K562 (cell line): ENCODE measurements around the gene FHL1. TPM values are rescaled to one million over a fixed set of nuclear protein-coding genes. Genes with fewer than 3 reads are reported as not detected.

Source experiments
- ATAC-seq: fragments of 200-7000 bp; cut with Tn5 transposase; 3 replicates; pipeline ENCODE4 v1.9.1; 2020; ENCODE audit warnings: moderate library complexity
- BruUV-seq: library from RNA; stranded (reverse); fragments of 400-500 nt; replicated peaks from 2 replicates; lab custom pipeline; 2021; lab: Mats Ljungman, UMichigan
- CTCF ChIA-PET: fragments of 300-600 bp; formaldehyde crosslinking; extraction: SDS; loops from one replicate; lab custom pipeline; 2021; ENCODE audit warnings: low intra/inter-chr PET ratio; lab: Yijun Ruan, JAX
- POLR2A ChIA-PET: fragments of 300-600, 350-650 bp; sonication (Branson Sonifier 250); formaldehyde crosslinking; extraction: SDS; loops from one replicate; lab custom pipeline; 2021; ENCODE audit warnings: antibody characterized with exemption, inconsistent platforms; lab: Yijun Ruan, JAX
- DNase-seq, 4 experiments: peaks; one replicate each; pipeline versions ENCODE4 v3.0.0 to v3.0.0-alpha.2; 2011 to 2018; ENCODE audit warnings: low spot score in 3 of 4, mixed read lengths in 3 of 4; ENCODE audit errors: extremely low read depth in 1 of 4
- FAIRE-seq: peaks from 2 replicates; lab custom pipeline; 2011; peaks lifted over from hg19 to GRCh38; lab: Jason Lieb, UNC
- H2AFZ ChIP-seq: 2 replicates; pipeline ENCODE4 v1.6.0; 2011; ENCODE audit warnings: low read depth, low read length, control low read depth, inconsistent platforms
- H3K27ac ChIP-seq: fragments of 200-600 bp; 3 replicates; pipeline ENCODE4 v1.8.0; 2011; ENCODE audit warnings: low read depth, mild to moderate bottlenecking, control low read depth, inconsistent platforms, low read length, moderate library complexity, mixed read lengths; ENCODE audit errors: extremely low read depth
- H3K27me3 ChIP-seq, 2 experiments: fragments of 300-600 bp in 1 of 2; 2 replicates in 1 of 2; 3 replicates in 1 of 2; pipeline versions ENCODE4 v1.6.0 to v1.8.0; 2011; ENCODE audit warnings: inconsistent platforms in 2 of 2, low read length in 2 of 2, mild to moderate bottlenecking in 1 of 2, mixed read lengths in 1 of 2, moderate library complexity in 1 of 2; ENCODE audit not compliant: control insufficient read depth in 2 of 2, insufficient read depth in 2 of 2
- H3K36me3 ChIP-seq: fragments of 300-600 bp; 3 replicates; pipeline ENCODE4 v1.8.0; 2011; ENCODE audit warnings: mild to moderate bottlenecking, low read length, inconsistent platforms; ENCODE audit not compliant: control insufficient read depth, insufficient read depth
- H3K4me1 ChIP-seq, 2 experiments: fragments of 200-600 bp in 1 of 2; replicated peaks in 1 of 2; 2 replicates in 1 of 2; 3 replicates in 1 of 2; pipeline versions ENCODE4 v1.5.1 to v1.8.0; 2011; ENCODE audit warnings: inconsistent platforms in 2 of 2, low read length in 2 of 2, mild to moderate bottlenecking in 1 of 2, mixed read lengths in 1 of 2, moderate library complexity in 1 of 2; ENCODE audit not compliant: control insufficient read depth in 2 of 2, insufficient read depth in 2 of 2
- H3K4me2 ChIP-seq: 2 replicates; pipeline ENCODE4 v1.6.1; 2011; ENCODE audit warnings: low read length, control low read depth, inconsistent platforms, mixed read lengths; ENCODE audit not compliant: insufficient read depth
- H3K4me3 ChIP-seq: fragments of 200-600 bp; sonication (generic), shearing (Covaris generic); 2 replicates; pipeline ENCODE4 v1.5.1; 2016; ENCODE audit warnings: control low read depth, inconsistent platforms
- H3K79me2 ChIP-seq: fragments of 200-600 bp; 3 replicates; pipeline ENCODE4 v1.8.0; 2011; ENCODE audit warnings: low read length, inconsistent platforms; ENCODE audit not compliant: control insufficient read depth, insufficient read depth
- H3K9ac ChIP-seq, 2 experiments: 2 replicates each; pipeline versions ENCODE4 v1.6.0 to v1.6.1; 2011; ENCODE audit warnings: low read depth in 2 of 2, low read length in 2 of 2, control low read depth in 1 of 2, inconsistent platforms in 1 of 2, mild to moderate bottlenecking in 1 of 2, mixed read lengths in 1 of 2; ENCODE audit not compliant: insufficient read depth in 1 of 2
- H3K9me1 ChIP-seq: one replicate; pipeline ENCODE4 v1.6.0; 2011; ENCODE audit warnings: inconsistent platforms, mild to moderate bottlenecking, low read length, moderate library complexity; ENCODE audit not compliant: control insufficient read depth, insufficient read depth
- H3K9me3 ChIP-seq: replicated peaks from 2 replicates; pipeline ENCODE4 v1.5.1; 2011; ENCODE audit warnings: low read depth, low read length, inconsistent platforms; ENCODE audit not compliant: control insufficient read depth, insufficient read depth
- H4K20me1 ChIP-seq: replicated peaks from 2 replicates; pipeline ENCODE4 v1.6.1; 2011; ENCODE audit warnings: low read length, inconsistent platforms, mixed read lengths; ENCODE audit not compliant: control insufficient read depth, insufficient read depth
- CBX5 ChIP-seq: IDR thresholded peaks from 2 replicates; pipeline ENCODE4 v1.6.1; 2014; ENCODE audit warnings: low read depth, borderline replicate concordance
- CHD2 ChIP-seq: IDR thresholded peaks from 2 replicates; pipeline ENCODE4 v1.6.1; 2011; ENCODE audit warnings: low read depth, low read length
- COPS2 ChIP-seq: fragments of 450-650 bp; conservative IDR thresholded peaks from 2 replicates; pipeline ENCODE4 v1.6.1; 2016; ENCODE audit warnings: mild to moderate bottlenecking, moderate library complexity
- ERF ChIP-seq: fragments of 450-650 bp; formaldehyde crosslinking; IDR thresholded peaks from 2 replicates; pipeline ENCODE4 v1.4.0; 2020; ENCODE audit warnings: mild to moderate bottlenecking, mixed read lengths
- FOS ChIP-seq: IDR thresholded peaks from 3 replicates; pipeline ENCODE4 v1.6.1; 2011; ENCODE audit not compliant: insufficient read length; ENCODE audit errors: extremely low read depth
- GABPB1 ChIP-seq: sonication (generic); formaldehyde crosslinking; IDR thresholded peaks from 2 replicates; pipeline ENCODE4 v1.8.0; 2022; ENCODE audit warnings: mild to moderate bottlenecking, missing genetic modification reagents
- MCM7 ChIP-seq, 2 experiments: fragments of 450-650 bp; IDR thresholded peaks; 2 replicates each; pipeline ENCODE4 v1.6.1; 2016 to 2018
- MEF2D ChIP-seq: conservative IDR thresholded peaks from 2 replicates; pipeline ENCODE4 v1.6.1; 2016; ENCODE audit warnings: low read depth, missing genetic modification characterization, missing compliant biosample characterization
- NFATC3 ChIP-seq: fragments of 450-650 bp; IDR thresholded peaks from 2 replicates; pipeline ENCODE4 v1.6.1; 2017; ENCODE audit warnings: mild to moderate bottlenecking
- NFE2 ChIP-seq: IDR thresholded peaks from 2 replicates; pipeline ENCODE4 v1.6.1; 2014; ENCODE audit warnings: antibody characterized with exemption, low read depth
- NR1H2 ChIP-seq: sonication (generic); formaldehyde crosslinking; IDR thresholded peaks from 2 replicates; pipeline ENCODE4 v1.4.0; 2020; ENCODE audit warnings: mild to moderate bottlenecking, missing genetic modification reagents
- POLR2A ChIP-seq: fragments of 450-650 bp; conservative IDR thresholded peaks from 2 replicates; pipeline ENCODE4 v1.6.1; 2016
- RERE ChIP-seq: sonication (generic); formaldehyde crosslinking; IDR thresholded peaks from 2 replicates; pipeline ENCODE4 v1.8.0; 2023; ENCODE audit warnings: missing genetic modification reagents, mild to moderate bottlenecking, borderline replicate concordance
- RFX5 ChIP-seq: IDR thresholded peaks from 2 replicates; pipeline ENCODE4 v1.6.1; 2011; ENCODE audit warnings: low read depth, mild to moderate bottlenecking, improper control_type of control experiment, low read length
- RHOXF2B ChIP-seq: fragments of 250-450 bp; sonication (Bioruptor Pico); conservative IDR thresholded peaks from 2 replicates; pipeline ENCODE4 v1.5.1; 2021
- SMAD1 ChIP-seq: fragments of 150-350 bp; IDR thresholded peaks from 2 replicates; pipeline ENCODE4 v1.6.1; 2014; ENCODE audit warnings: low read length, low read depth; ENCODE audit not compliant: partially characterized antibody
- TBL1XR1 ChIP-seq, 2 experiments: IDR thresholded peaks; 2 replicates each; pipeline ENCODE4 v1.6.1; 2012; ENCODE audit warnings: improper control_type of control experiment in 2 of 2, low read length in 2 of 2, mild to moderate bottlenecking in 1 of 2
- UBTF ChIP-seq, 2 experiments: IDR thresholded peaks; 2 replicates each; pipeline ENCODE4 v1.6.1; 2012; ENCODE audit warnings: improper control_type of control experiment in 2 of 2, low read depth in 2 of 2, low read length in 2 of 2, borderline replicate concordance in 1 of 2
- ZNF696 ChIP-seq: fragments of 250-450 bp; sonication (Bioruptor Pico); conservative IDR thresholded peaks from 2 replicates; pipeline ENCODE4 v1.4.0; 2020; ENCODE audit warnings: mild to moderate bottlenecking, moderate library complexity
- WGBS: fragments of 100-300 bp; shearing (Covaris generic); methylation state at CpG from one replicate; pipeline ENCODE4 v1.1.6; 2016; ENCODE audit warnings: low coverage, mixed read lengths; ENCODE audit not compliant: insufficient coverage; ENCODE audit errors: missing lambda C conversion rate; 5-methylcytosine and 5-hydroxymethylcytosine counted together
- in situ Hi-C: fragments of 300-500 bp; cut with MboI; formaldehyde crosslinking; loops from 4 replicates; pipeline ENCODE4 v1.15.0; 2018; ENCODE audit warnings: inconsistent platforms, mixed read lengths
- intact Hi-C: fragments of 100-400 bp; cut with micrococcal nuclease; formaldehyde crosslinking; loops from 2 replicates; pipeline ENCODE4 v1.14.2; 2022
- polyA plus RNA-seq, 8 experiments: library from polyadenylated mRNA; depleted of rRNA in 4 of 8; stranded (reverse) in 5 of 8; unstranded in 3 of 8; fragments of >200 nt; fragmentation: Nextera tagmentation in 2 of 8; fragmentation: Illumina TruSeq in 1 of 8; extraction: Ambion mirVana in 2 of 8; extraction: Trizol in 1 of 8; gene quantifications; 2 replicates each; pipeline versions ENCODE4 v1.2.1 to v1.2.3, GENCODE V29; 2011 to 2014; ENCODE audit warnings: inconsistent platforms in 1 of 8, missing spikeins in 1 of 8
- total RNA-seq, 7 experiments: library from RNA; depleted of rRNA in 6 of 7; stranded (reverse); fragments of >200 nt in 6 of 7; fragmentation: Illumina TruSeq in 2 of 7; extraction: Trizol in 2 of 7; gene quantifications; 2 replicates each; pipeline versions ENCODE4 v1.2.1 to v1.2.3, GENCODE V29; 2011 to 2021; ENCODE audit warnings: low replicate concordance in 1 of 7

Gene FHL1
- total and polyA plus RNA-seq, 9 of the 15 experiments (the other 6 are each of a cell fraction or from before 2014, with no cell fraction given) = 0.03 to 3.0 (median 0.13) TPM; not detected in 1

GRCh38 chrX:136219893-136220292 lies 72.6 kb downstream of the FHL1 start:
- ATAC-seq = no peak
- WGBS = 94% methylated on average over 5 of the region's 5 CpGs
- no peak overlapping the region for H3K27ac ChIP-seq

More at GRCh38 chrX:136219893-136220292, 72.6 kb downstream of the FHL1 start:
- intact Hi-C loops = no loop called here
- no peak overlapping the region for H3K9ac ChIP-seq
- no peaks in the 10 kb centered on the region for H3K27me3 ChIP-seq
- ChIA-PET CTCF (no interaction called here), POLR2A (no interaction called here)
- no peaks in the 10 kb centered on the region; a peak in 1 of 5 replicates for H3K4me1 ChIP-seq
- peaks cover 52% of the 10 kb centered on the region; the same call in 2 of the 3 replicates for H3K36me3 ChIP-seq
- no peaks in the 10 kb centered on the region for H3K9me3 ChIP-seq
- DNase-seq (no peak), FAIRE-seq (no peak)
- no peaks in the 10 kb centered on the region for H4K20me1 ChIP-seq
- H3K4me3 ChIP-seq = no peak overlapping the region
- no peaks in the 10 kb centered on the region for H3K9me1 ChIP-seq
- TF ChIP-seq SMAD1 = no peak
- no peak for TF ChIP-seq NFATC3
- TF ChIP-seq ERF = no peak
- TF ChIP-seq FOS = no peak
- no peak for TF ChIP-seq TBL1XR1 (IDR thresholded peaks at IDR 0.05; ENCODE audit: low read length in 2 of 2)
- no peak for TF ChIP-seq RFX5
- no peak for TF ChIP-seq COPS2
- TF ChIP-seq RERE (CRISPR knock-in tag) = no peak
- no peak for TF ChIP-seq RHOXF2B (CRISPR knock-in tag)
- TF ChIP-seq NR1H2 = no peak
- TF ChIP-seq GABPB1 (CRISPR knock-in tag) = no peak
- TF ChIP-seq CHD2 = no peak
- TF ChIP-seq UBTF (IDR thresholded peaks at IDR 0.05; ENCODE audit: borderline replicate concordance in 1 of 2, low read depth in 2 of 2, low read length in 2 of 2) = no peak
- TF ChIP-seq CBX5 = no peak
- TF ChIP-seq MCM7 (IDR thresholded peaks at IDR 0.05) = no peak
- TF ChIP-seq NFE2 = no peak
- no peak for TF ChIP-seq MEF2D (tag)
- no peak for TF ChIP-seq POLR2A
- no peak for TF ChIP-seq ZNF696 (CRISPR knock-in tag)
- H3K79me2 ChIP-seq = no peaks in the 10 kb centered on the region
- no TSS peak for BruUV-seq
- in situ Hi-C loops = no loop called here
- no peak overlapping the region for H3K4me2 ChIP-seq
- H2AFZ ChIP-seq = no peak overlapping the region
